ENCODE data around the gene CDC42BPG.
"Not testable (repeated sequence)": the region's sequence is repeated elsewhere in the genome, so short reads cannot be mapped to it uniquely, and the experiment has no call there.

CDC42BPG gene

DNA sequence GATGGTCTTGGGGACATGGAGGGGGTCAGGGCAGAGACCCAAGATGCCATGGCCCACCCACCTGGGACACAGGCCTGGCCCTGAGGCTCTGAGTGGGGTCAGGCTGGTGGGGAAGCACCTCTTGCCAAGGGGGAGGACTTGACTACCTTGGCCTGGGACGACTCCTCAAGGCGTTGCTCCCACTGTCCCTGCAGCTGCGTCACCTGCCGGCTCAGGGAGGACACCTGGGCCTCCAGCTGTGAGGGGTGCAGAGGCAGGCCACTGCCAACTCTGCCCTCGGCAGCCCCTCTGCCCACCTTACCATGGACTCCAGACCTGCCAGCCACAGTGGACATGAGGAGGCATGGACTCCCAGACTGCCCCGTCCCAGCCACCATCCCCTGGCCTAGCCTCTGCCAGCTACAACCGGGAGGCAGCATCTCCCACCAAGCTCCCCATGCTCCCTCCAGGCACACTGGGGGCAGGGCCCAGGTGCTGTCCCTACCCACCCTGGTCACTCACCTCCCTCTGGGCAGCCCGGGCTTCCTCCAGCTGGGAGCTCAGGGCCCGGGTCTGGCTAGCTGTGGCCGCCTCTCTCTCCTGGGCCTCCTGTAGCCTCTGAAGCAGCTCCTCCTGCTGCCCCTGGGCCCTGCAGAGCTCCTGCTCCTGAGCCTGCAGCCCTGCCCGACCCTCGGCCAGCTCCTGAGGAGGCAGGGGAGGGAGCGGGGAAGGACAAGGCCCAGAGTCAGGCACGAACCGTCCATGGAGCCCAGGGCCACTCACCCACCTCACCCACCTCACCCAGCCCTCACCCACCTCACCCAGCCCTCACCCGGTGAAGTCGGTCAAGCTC is 8.6 kb downstream of the CDC42BPG start:
- DNase-seq = no peak

DNA sequence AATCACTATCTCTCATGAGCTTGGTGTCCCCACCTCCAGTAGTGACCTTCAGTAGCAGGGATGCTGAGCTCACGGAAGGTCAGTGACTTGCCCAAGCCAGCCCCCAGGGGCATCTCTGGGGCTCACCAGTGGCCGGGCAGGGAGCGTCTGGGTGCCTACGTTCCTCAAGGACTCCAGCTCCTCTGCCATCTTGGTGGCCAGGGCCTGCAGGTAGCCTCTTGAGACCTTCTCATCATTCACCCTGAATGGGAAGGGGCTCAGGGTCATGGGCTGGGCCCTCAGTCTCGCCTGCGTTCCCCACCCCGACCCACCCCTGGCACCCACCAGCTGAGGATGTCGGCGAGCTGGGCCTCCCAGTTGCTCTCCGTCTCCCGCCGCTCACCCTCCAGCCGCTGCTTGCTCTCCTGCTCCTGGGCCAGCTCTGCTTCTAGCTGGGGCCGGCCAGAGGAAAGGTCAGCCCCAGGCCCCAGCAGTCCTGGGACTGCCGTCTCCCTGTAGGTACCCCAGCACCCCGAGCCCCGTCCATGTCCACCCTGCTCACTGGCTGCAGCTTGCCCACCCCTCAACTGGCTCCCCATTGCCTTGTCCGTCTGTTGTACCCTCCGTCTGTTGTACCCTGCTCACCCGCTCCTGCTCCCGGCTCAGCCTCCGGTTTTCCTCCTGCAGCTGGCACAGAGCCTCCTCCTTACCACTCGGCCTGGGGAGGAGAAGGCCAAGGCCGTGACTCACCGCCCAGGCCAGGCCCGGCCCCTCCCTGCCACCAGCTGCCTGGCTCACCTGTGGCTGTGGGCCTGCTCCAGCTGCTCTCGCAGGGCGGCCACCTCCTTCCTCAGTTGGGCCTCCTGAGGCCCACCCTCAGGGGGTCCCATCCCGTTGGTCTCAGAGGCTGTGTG is 9.5 kb downstream of the CDC42BPG start:
- DNase-seq = no peak

DNA sequence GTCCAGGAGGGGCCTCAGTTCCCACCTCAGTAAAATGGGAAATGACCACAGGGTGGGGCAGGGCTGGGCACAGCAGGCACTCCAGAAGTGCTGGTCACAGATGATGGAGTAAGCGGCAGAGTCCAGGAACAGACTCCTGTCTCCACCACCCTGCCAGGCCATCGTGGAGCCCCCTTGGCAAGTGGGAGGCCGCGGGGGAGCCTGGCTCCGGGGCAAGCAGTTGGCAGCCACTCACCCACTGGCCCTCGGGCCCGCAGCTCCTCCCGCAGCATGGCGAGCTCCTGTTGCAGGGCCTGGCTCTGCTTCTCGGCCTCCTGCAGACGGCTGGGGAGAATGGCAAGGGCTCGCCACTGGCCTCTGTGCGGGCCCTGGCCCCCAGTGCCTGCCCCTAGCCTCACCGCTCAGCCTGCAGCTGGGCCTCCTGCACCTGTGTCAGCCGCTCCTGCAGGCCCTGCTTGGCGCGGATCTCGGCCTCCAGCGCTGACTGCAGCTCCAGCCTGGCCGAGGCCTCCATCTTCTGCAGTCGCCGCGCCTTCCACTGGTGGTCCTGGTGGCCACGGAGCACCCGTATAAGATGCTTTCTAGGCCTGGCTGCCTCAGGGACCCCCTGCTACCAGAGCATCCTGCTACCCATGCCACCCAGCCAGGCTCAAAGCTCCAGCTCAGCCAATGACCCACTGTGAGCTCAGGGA is 10.3 kb downstream of the CDC42BPG start:
- DNase-seq = no peak

DNA sequence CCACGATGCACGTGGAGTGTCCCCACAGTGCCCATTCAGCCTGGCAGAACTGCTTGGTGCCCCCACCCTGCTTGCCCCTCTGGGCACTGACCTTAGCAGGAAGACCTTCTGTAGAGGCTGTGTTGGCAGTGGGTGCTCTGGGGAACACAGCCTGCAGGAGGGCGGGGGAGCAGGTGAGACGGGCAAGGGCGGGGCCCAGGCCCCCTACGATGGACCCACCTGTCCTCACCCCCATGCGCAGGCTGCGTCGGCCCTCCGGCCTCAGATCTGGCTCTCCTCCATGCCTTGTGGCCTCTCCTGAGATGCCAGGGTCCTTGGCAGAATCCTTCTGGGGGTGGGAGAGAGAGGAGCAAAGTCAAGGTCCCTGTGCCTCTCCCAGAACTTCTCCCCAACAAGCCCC is 10.9 kb downstream of the CDC42BPG start:
- no peak for DNase-seq

DNA sequence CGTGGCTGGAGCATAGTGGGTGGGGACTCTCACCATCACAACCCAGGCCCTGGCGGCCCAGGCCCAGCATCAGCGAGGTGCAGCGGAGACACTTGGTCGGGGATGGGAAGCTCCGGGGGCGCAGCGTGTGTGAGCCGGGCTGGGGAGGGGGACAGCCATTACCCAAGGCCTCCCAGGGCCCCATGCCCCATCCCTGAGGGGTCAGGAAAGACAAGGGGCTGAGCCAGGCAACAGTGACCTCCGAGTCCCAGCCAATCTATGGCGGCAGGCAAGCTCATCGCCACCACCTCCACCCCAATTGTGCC is 11.3 kb downstream of the CDC42BPG start:
- no peak for DNase-seq

DNA sequence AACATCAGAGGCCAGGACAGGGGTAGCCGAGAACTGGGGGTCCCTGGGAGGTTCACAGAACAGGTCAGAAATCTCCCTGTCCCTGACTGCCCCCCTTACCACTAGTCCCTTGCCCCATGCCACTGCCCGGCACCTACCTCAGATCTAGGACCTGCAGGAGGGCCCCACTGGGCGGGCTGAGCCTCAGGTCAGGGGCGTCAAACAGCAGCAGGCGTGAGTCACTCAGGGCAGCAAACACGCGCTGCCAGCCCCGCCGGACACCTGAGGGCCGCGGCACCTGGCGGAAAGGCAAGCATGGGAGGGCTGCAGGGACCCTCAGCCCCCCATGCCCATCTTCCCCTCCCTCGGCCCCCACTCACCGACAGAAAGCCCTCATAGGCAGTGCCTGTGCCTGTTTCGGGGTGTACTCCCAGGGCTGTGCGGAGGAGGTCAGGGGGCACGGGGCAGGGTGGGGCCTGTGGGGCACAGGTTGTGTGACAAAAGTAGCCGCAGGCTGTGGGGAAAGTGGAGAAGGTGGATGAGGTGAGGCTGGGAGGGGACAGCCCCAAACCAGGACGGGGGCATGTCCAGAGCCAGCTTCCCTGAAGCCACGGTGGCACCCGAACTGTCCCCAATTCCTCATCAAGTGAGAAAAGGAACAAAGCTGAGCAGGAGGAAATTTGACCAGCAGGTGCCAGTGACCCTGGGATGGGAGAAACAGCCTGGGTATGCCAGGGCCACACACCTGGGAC is 11.8 kb downstream of the CDC42BPG start:
- DNase-seq = no peak

DNA sequence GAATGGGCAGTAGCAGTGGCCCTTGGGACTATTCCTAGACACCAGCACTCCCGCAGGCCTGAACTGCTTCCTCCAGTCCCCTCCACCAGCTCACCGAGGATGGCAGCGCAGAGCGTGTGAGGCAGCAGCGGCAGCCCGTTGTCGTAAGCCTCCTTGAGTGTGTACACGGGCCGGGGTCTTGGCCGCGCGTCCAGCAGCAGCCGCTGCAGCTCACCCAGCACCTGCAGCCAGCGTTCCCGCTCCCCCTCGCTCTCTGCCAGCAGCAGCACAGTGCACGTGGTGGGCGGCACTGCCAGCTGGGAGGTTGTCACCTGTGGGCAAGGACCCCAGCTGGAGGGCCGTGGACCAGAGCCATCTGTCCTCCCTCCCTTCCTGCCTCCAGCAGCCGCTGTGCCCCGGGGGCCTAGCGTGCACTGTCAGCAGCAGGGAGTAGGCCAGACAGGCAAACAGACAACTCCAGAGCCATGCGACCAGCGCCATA is 13.0 kb downstream of the CDC42BPG start:
- DNase-seq = no peak

DNA sequence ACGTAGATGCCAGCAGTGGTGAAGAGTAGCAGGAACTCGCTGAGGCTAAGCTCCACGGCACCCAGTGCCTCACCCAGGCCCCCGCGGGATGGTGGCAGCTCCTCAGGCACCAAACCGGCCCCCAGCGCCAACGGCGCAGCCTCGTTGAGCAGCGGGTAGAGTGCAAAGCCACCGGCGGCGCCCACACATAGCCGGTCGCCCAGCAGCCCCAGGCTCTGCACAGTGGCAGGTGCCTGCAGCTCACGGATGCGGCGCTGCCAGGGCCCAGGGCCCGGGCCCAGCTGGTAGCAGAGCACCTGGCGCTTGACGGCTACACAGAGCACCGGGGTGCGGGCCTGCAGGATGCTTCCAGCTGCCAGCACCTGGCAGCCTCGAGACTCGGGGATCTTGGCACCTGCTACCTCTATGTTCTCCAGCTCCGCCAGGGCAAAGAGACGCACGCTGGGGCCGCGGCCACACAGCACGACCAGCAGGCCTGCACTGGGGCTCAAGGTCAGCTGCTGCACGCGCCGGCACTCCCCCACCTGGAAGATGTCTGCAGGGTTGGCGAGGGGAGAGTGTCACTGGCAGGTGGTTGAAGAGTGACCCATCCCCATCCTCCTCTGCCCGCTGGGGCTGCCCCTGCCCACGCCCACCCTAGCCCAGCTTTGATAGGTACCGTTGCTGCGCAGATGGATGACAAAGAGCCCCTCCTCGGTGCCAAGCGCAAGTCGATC is 14.8 kb downstream of the CDC42BPG start:
- no peak for DNase-seq

DNA sequence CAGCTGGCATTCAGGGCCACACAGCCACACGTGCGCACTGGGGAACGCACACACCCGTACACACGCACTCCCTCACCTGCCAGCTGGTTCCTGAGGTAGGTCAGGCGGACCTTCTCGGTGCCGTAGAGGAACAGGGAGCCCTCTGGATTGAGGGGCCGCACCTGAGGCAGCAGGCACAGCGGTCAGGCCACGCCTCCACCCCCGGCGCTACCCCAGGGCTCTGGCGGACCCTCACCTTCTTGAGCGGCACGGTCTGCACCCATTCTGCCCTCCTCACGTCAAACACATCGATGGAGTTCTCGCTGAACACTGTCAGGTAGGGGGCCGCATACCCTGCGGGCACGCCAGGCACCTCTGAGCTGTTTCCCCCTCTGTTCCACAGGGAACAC is 17.0 kb downstream of the CDC42BPG start:
- DNase-seq = no peak

DNA sequence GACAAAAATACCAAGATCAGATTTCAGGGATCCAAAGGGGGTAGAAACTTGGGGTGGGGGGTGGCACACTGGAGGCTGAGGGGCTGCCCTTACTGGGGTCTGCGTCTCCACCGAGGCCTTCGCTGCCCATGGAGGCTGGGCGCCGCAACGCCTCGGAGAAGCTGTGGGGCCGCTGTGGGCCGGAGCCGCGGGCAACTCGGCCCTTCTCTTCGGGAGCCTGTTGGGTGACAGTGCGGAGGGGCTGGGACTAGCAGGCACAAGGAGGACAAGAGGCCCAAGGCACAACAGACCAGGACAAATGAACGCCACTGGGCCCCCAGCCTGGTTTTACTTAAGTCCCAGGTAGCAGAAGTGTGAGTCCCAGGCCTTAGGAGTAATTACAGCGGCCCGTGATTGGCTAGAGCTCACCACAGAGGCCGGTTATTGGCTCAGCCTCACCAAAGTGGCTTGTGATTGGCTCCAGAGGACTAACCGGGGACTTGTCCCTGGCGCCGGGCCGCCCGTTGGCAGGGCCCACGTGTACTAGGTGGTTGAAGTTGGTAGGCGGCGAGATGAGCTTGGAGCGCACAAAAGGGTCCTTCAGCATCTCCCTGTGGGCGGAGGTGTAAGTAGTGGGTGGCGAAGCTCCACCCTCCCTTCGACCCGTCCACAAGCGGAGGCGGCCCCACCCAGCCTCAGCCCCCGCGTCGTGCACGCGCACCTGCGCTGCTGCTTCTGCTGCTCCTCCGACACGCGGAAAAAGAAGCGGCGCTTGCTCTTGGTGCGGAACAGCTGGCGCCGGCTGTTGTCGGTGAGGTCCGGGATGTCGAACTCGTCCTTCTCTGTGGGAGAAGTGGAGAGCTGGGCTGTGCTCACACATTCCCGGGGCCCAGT is 17.6 kb downstream of the CDC42BPG start:
- DNase-seq = no peak

DNA sequence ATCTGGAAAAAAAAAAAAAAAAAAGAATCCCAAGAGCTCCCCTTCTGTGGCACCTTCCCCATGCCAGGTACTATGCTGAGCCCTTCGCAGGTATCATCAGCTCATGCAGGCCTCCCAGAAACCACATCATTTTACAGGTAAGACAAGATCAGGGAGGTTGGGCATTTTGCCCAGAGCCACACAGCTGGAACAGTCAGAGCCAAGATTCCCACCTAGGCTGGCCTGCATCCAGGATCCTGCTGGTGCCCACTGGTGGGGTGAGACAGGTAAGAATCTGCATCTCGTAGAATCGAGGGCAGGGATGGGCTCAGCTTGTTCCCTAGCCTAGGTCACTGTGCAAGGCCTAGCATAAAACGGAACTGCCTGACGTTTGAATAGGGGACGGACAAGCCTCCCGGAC is 18.4 kb downstream of the CDC42BPG start:
- no peak for DNase-seq

DNA sequence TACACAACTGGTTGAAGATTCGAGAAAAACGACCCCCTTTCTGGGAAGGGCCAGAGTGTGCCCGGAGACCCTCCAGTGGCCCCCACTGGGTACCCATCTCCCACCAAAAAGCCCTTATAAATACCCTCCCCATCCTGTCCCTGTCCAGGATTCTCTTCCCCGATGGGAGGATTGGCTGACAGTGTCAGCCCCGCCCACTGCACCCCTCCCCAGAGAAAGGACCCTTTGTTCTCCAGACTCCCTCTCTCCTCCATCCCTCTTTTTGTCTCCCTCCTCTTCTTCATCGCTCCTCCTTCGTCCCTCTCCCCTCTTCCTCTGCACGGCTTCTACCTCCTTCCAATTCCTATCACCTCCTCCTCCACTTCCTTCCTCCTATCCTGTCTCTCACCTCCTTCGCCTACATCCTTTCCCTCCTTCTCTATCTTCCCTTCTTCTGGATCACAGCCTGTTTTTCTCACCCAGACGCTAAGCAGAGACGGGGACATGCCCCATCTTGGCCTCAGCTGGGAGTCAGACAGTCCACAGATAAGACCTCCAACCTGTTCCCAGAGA is 20.8 kb downstream of the CDC42BPG start:
- DNase-seq = no peak

DNA sequence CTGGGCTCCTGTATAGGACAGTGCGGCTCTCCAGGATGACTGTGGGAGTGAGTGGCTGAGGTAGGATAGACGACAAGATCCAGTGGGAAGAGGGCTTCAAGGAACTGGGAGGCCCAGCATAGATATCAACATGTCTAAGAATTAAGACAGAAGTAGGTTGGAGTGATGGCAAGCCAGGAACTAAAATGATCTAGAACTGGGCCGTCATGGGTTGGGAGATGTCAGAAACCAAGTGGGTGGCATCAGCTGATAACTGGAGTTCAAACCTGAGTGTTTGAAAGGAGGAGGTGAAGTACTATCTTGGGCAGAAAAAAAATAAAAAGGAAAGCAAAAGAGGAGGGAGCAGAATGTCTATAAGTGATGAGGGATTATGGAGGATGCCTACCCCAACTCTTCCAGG is 27.0 kb downstream of the CDC42BPG start:
- DNase-seq = no peak

DNA sequence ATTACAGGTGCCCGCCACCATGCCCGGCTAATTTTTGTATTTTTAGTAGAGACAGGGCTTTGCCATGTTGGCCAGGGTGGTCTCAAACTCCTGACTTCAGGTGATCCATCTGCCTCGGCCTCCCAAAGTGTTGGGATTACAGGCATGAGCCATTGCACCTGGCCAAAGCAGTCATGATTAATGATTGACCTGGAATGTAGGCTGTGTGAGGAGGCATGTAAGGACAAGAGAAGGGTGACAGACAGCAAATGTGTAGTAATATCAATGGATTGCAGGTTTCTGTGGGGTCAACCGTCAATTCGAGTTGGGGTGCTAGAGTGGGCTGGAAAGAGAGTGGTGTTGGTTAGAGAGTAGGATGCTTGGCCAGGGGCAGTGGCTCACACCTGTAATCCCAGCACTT is 29.0 kb downstream of the CDC42BPG start:
- not testable (repeated sequence) for DNase-seq

DNA sequence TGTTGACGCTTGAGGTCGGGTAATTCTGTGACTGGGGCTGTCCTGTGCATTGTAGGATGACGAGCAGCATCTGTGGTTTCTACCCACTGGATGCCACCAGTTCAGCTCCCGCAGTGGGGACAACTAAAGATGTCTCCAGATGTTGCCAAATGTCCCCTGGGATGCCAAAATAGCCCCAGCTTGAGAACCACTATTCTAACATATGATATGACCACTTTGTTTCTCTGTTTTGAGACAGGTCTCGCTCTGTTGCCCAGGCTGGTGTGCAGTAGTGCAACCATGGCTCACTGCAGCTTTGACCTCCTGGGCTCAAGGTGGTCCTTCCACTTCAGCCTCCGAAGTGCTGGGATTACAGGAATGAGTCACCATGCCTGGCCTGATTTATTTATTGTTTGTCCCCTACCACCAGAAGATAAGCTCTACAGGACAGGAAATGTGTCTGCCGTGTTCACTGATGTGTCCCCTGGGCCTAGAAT is 29.7 kb downstream of the CDC42BPG start:
- no peak for DNase-seq

DNA sequence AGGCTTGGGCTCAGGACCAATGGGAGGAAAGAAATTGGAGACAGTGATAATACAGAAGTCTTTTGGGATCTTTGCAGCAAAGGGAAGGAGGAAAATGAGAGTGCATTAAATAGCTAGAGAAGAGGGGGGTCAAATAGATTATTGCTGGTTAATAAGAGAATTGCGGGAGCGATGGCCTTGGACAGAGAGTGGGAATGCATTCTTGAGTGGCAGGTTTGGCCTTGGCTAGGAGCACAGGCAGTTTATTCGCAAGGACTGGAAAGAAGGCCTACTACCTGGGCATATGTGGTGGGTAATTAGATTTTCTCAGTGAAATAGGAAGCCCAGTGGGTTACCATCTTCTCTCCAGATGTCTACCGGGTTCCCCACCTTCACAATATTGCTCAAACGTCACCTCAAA is 30.6 kb downstream of the CDC42BPG start:
- DNase-seq = no peak

DNA sequence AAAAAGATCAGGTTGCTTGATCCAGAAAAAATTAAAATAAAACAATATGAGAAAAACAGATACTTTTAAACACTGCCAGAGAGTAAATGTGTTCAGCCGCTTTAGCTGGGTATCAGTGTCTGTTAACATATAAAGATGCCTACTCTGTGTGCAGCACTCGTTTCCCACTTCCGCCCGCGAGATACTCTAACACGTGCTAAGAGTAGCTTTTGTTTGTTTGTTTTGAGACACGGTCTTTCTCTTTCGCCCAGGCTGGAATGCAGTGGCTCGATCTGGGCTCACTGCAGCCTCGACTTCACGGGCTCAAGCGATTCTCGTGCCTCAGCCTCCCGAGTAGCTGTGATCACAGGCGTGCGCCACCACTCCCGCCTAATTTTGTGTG is 33.6 kb downstream of the CDC42BPG start:
- DNase-seq = peak in 3 of 5 experiments; percentile 42 to 86 (median 60)

DNA sequence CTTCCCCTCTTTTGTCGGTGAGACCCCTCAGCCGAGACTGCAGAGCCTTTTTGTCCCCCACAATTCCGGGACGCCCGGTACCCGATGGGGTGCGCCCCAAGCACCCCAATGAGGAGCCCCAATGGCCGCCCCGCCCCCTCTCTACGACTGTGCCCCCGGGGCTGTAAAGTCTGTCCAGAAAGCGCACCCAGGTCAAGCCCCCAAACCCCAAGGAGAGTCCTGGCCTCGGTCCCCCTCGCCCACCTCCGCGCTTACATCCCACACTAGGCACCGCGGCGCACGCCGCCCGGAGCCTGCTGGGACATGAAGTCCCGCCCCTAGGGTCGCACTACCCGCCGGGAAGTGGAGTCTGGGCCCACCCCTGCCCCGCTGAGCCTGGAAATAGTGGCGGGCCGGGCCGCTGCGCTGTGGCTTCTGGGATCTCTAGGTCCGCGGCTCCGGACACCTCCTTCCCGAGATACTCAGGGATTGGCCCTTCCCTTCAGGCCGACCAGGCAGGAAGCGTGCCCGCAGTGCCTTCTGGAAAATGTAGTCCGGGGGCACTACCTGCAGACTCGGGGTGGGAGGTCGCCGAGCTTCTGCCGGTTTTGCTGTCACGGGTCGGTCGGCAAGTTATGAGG is 34.1 kb downstream of the CDC42BPG start, which contains the start of gene MEN1:
TSS of gene MEN1 (minus strand) at position 281 of the 620 bp plus-strand sequence. CDS start 442 bp downstream, outside the sequence.
- DNase-seq = peak; percentile 52 to 87 (median 68)

DNA sequence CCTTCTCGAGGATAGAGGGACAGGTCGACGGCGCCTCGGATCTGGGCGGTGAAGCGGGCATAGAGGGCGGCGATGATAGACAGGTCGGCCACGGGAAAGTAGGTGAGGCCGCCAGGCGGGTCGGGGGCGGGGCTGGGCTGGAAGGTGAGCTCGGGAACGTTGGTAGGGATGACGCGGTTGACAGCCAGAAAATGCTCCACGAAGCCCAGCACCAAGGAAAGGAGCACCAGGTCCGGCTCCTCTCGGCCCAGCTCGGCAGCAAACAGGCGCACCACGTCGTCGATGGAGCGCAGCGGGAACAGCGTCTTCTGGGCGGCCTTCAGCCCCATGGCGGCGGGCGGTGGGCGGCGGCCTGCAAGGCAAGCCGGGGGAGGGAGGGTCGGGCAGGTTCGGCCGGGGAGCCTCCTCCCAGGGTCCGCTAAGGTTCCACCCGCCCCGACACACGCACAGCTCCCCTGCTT is 34.6 kb downstream of the CDC42BPG start:
- DNase-seq = peak in 1 of 5 experiments; percentile 16

DNA sequence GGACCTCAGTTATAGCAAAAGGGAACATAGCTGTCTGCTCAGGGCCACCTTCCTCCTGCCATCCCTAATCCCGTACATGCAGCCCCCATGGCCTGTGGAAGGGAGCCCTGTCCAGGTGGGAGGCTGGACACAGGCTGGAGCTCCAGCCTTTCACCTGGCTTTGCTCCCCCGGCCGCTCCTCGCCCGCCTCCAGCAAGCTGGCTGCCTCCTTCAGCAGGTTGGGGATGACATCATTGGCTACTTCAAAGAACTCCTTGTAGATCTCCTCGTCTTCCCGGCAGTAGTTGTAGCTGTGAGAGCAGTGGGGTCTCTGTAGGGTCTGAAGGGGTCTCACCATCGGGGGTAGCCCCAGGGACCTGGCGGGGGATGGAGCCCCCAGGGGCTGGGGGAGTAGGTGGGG is 39.0 kb downstream of the CDC42BPG start:
- DNase-seq = no peak

All from T-helper 2 cell (primary cell).